Suppressor macrophage treated with lipopolysaccharide for 4 hours (primary cell): Measurements from ENCODE around the gene DOK4.
"Not testable (repeated sequence)": the region's sequence is repeated elsewhere in the genome, so short reads cannot be mapped to it uniquely, and the experiment has no call there.

Experiments used
- DNase-seq: peaks from one replicate; pipeline ENCODE4 v3.0.0-alpha.2; 2020

Gene DOK4

GRCh38 chr16:57439947-57440346 lies 46.3 kb downstream of the DOK4 start:
- DNase-seq = not testable (repeated sequence)

DNA sequence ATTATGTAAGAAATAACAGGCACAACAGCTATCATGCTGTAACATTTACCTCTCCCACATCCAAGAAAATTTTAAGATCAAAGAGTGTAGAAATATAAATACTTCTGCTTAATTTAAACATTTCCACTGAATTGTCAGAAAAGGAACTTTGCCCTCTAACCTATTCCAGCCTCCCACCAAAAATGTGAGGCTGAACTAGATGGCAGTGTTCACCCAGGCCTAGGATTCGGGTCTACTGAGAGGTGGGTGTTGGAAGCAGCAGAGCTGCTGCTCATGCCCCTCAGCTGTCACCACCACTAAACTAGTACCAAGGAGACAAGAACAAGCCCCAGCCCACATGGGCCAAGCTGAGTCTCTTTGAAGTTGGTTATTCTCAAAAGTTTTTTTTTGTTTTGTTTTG lies 50.5 kb downstream of the DOK4 start:
- no peak for DNase-seq

DNA sequence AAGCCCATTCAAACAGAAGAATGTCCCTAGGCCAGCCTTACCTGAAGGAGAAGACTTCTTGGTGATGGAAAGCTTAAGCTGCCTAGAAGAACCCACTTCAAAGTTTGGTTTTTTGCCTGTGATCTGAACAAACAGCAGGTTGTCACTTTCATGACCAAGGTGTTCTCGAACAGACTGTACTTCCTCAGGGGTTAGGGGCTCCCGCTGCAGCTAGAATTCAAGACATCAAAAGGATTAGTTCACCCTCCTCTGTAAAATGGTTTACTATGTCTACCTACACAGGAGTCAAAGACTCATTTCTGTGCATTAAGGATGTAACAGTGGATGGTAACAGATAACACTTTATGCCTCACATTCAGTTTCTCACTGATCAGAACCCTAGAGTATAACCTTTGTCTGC lies 52.3 kb downstream of the DOK4 start:
- DNase-seq = no peak

GRCh38 chr16:57432989-57433388 lies 53.3 kb downstream of the DOK4 start:
- DNase-seq = no peak

- no peak for DNase-seq
Observed at GRCh38 chr16:57432505-57432904, 53.8 kb downstream of the DOK4 start.

DNA sequence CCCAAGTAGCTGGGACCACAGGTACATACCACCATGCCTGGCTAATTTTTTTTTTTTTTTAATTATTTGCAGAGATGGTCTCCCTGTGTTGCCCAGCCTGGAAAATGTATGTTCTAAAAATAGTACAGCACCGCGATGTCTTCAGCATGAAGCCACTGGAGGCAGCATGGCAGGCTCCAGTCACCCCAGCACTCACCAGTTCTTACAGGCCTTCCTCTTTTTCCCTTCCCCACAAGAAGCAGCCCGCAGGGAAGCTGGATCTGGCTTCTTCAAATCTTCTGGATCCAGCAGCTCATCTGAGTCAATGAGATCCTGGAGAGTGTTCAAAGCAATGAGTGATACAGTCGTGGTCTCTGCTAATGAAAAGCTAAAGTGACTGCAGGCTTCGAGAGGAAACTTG lies 55.3 kb downstream of the DOK4 start:
- DNase-seq = no peak

GRCh38 chr16:57427824-57428223 lies 58.5 kb downstream of the DOK4 start:
- DNase-seq = no peak

GRCh38 chr16:57427307-57427706 lies 59.0 kb downstream of the DOK4 start:
- no peak for DNase-seq

DNA sequence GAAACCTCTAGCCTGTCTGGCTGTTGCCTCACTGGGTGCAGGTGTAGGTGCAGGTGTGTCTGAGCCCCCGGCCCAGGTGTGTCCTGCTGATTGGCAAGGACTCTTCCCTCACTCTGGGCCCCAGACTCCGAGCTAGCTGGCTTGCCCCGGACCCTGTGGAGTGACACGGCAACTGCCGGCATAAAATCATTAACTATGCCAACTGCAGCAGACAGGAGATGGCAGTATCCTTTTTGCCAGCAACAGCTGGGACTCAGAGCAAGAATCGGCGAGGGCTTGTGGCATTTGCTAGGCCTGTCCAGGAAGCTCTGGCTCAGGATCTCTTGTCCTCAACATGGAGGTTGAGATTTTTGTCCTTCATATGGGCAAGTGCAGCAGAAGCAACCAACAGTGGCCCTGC lies 59.9 kb downstream of the DOK4 start:
- DNase-seq = no peak

GRCh38 chr16:57424583-57424982 lies 61.7 kb downstream of the DOK4 start:
- DNase-seq = no peak

DNA sequence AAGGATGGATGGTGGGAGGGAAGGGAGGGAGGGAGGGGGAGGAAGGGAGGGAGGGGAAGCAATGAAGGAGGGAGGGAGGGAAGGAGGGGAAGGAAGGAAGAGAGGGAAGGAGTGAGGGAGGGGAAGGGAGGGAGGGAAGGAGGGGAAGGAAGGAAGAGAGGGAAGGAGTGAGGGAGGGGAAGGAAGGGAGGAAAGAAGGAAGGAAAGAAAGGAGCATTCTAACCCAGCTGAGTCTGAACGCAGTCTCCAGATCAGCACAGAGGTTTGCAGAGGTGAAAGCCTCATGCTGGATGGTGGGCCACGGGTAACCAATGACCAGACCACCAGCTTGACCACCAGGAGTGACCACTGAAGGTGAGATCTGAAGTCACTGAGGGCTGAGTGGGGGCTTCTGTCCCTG lies 63.1 kb downstream of the DOK4 start:
- DNase-seq = no peak

DNA sequence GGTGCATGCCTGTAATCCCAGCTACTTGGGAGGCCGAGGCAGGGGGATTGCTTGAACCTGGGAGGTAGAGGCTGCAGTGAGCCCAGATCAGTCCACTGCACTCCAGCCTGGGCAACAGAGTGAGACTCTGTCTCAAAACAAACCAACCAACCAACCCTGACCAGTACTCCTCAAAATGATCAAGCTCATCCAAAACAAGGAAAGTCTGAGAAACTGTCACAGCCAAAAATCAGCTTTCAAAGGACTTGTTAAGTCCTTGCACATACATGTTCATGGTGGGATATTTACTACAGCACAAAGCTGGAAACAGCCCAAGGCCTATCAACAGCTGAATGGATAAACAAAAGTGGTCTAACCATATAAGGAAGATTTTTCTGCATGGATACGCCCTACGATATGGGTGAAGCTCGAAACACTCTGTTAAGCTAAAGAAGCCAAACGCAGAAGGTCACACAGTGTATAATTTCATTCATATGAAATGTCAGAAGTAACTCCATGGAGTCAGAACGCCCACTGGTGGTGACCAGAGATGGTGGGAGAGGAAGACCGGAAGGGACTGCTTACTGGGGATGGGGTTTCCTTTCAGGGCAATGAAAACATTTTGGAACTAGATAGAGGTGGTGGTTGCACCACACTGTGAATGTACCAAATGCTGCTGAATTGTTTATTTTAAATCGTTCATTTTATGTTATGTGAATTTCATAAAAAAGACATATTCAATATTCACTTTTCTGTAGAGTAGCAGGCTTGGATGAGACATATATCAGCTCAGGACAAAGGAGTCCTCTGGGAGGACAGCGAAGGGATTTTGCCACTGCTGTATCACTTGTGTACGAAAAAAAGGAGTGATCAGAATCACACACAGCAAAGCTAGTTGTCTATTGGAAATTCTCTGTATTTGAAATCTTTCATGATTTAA lies 64.0 kb downstream of the DOK4 start:
- peak; percentile 61 for DNase-seq
